WTC11 (cell line): ENCODE measurements around the gene RASGEF1C. TPM values are rescaled to one million over a fixed set of nuclear protein-coding genes. Genes with fewer than 3 reads are reported as not detected.
"Not testable (repeated sequence)": the region's sequence is repeated elsewhere in the genome, so short reads cannot be mapped to it uniquely, and the experiment has no call there.

Experiments
- ATAC-seq: fragments of 200-7000 bp; cut with Tn5 transposase; 2 replicates; pipeline ENCODE4 v1.10.0; 2021; ENCODE audit warnings: mild to moderate bottlenecking, moderate library complexity
- CTCF ChIA-PET: fragments of 300-600 bp; sonication (Branson Sonifier 250); formaldehyde crosslinking; loops from one replicate; lab custom pipeline; 2021; ENCODE audit warnings: antibody characterized with exemption; lab: Charles Lee
- POLR2A ChIA-PET: fragments of 350-600 bp; sonication (Branson Sonifier 250); formaldehyde crosslinking; loops from one replicate; lab custom pipeline; 2021; ENCODE audit warnings: antibody characterized with exemption; lab: Charles Lee
- DNase-seq: peaks from one replicate; pipeline ENCODE4 v3.0.0; 2021; ENCODE audit warnings: low spot score
- H3K27ac Mint-ChIP-seq: 2 replicates; pipeline ENCODE4 v1.8.0; 2021; ENCODE audit warnings: mixed read lengths
- H3K27me3 Mint-ChIP-seq: 2 replicates; pipeline ENCODE4 v1.8.0; 2021; ENCODE audit warnings: low read depth, mild to moderate bottlenecking, moderate library complexity, mixed read lengths
- H3K36me3 Mint-ChIP-seq: 2 replicates; pipeline ENCODE4 v1.8.0; 2021; ENCODE audit warnings: mixed read lengths
- H3K4me1 Mint-ChIP-seq: 2 replicates; pipeline ENCODE4 v1.8.0; 2022; ENCODE audit warnings: mixed read lengths
- H3K4me3 Mint-ChIP-seq: 2 replicates; pipeline ENCODE4 v1.8.0; 2021; ENCODE audit warnings: mild to moderate bottlenecking, moderate library complexity, mixed read lengths
- H3K9me3 Mint-ChIP-seq: 2 replicates; pipeline ENCODE4 v1.8.0; 2021; ENCODE audit warnings: mixed read lengths
- FOXP1 ChIP-seq: sonication (generic); formaldehyde crosslinking; IDR thresholded peaks from 2 replicates; pipeline ENCODE4 v1.8.0; 2022; ENCODE audit warnings: missing genetic modification reagents, mild to moderate bottlenecking, moderate library complexity, borderline replicate concordance
- NR1H2 ChIP-seq: sonication (generic); formaldehyde crosslinking; IDR thresholded peaks from 2 replicates; pipeline ENCODE4 v1.9.0; 2021; ENCODE audit warnings: mild to moderate bottlenecking, moderate library complexity, missing genetic modification reagents
- SP1 ChIP-seq: sonication (generic); formaldehyde crosslinking; conservative IDR thresholded peaks from 2 replicates; pipeline ENCODE4 v1.8.1; 2022; ENCODE audit warnings: missing genetic modification reagents
- TCF7 ChIP-seq: sonication (generic); formaldehyde crosslinking; IDR thresholded peaks from 2 replicates; pipeline ENCODE4 v1.8.0; 2022; ENCODE audit warnings: mild to moderate bottlenecking, low read depth, missing genetic modification reagents, moderate library complexity
- ZBTB21 ChIP-seq: sonication (generic); formaldehyde crosslinking; IDR thresholded peaks from 2 replicates; pipeline ENCODE4 v1.8.1; 2023; ENCODE audit warnings: mild to moderate bottlenecking, missing genetic modification reagents, borderline replicate concordance
- ZNF138 ChIP-seq: sonication (generic); formaldehyde crosslinking; conservative IDR thresholded peaks from 2 replicates; pipeline ENCODE4 v1.8.1; 2022; ENCODE audit warnings: mild to moderate bottlenecking, moderate library complexity, missing genetic modification reagents
- ZNF416 ChIP-seq: fragments of 250-450 bp; sonication (Bioruptor Pico); IDR thresholded peaks from 2 replicates; pipeline ENCODE4 v1.9.0; 2021; ENCODE audit warnings: mild to moderate bottlenecking, inconsistent platforms
- ZNF423 ChIP-seq: fragments of 250-450 bp; sonication (Bioruptor Pico); IDR thresholded peaks from 2 replicates; pipeline ENCODE4 v2.1.2; 2022; ENCODE audit warnings: mild to moderate bottlenecking, moderate library complexity
- total RNA-seq: library from RNA; stranded (reverse); gene quantifications from 3 replicates; pipeline ENCODE4 v1.2.3, GENCODE V29; 2021
- TF ChIP-seq, protein P1 (sequence below): sonication (generic); formaldehyde crosslinking; IDR thresholded peaks from 2 replicates; pipeline ENCODE4 v1.8.1; 2023; ENCODE audit warnings: mild to moderate bottlenecking, missing genetic modification reagents, moderate library complexity
- TF ChIP-seq, protein P2 (sequence below): fragments of 250-450 bp; sonication (Bioruptor Pico); IDR thresholded peaks from 2 replicates; pipeline ENCODE4 v1.9.0; 2021; ENCODE audit warnings: mild to moderate bottlenecking
- TF ChIP-seq, protein P3 (sequence below): fragments of 200-600 bp; IDR thresholded peaks from 2 replicates; pipeline ENCODE4 v1.8.0; 2022; ENCODE audit warnings: antibody characterized with exemption
- TF ChIP-seq, protein P4 (sequence below): sonication (generic); formaldehyde crosslinking; IDR thresholded peaks from 2 replicates; pipeline ENCODE4 v1.8.1; 2023; ENCODE audit warnings: mild to moderate bottlenecking, moderate library complexity, missing genetic modification reagents
- TF ChIP-seq, protein P5 (sequence below): sonication (generic); formaldehyde crosslinking; IDR thresholded peaks from 2 replicates; pipeline ENCODE4 v1.8.0; 2022; ENCODE audit warnings: mild to moderate bottlenecking, missing genetic modification reagents
- TF ChIP-seq, protein P6 (sequence below): sonication (generic); formaldehyde crosslinking; IDR thresholded peaks from 2 replicates; pipeline ENCODE4 v1.8.0; 2023; ENCODE audit warnings: missing genetic modification reagents, mild to moderate bottlenecking, borderline replicate concordance

RASGEF1C gene
- total RNA-seq, 1 experiment from 2014 or later, result 0.96 TPM

DNA sequence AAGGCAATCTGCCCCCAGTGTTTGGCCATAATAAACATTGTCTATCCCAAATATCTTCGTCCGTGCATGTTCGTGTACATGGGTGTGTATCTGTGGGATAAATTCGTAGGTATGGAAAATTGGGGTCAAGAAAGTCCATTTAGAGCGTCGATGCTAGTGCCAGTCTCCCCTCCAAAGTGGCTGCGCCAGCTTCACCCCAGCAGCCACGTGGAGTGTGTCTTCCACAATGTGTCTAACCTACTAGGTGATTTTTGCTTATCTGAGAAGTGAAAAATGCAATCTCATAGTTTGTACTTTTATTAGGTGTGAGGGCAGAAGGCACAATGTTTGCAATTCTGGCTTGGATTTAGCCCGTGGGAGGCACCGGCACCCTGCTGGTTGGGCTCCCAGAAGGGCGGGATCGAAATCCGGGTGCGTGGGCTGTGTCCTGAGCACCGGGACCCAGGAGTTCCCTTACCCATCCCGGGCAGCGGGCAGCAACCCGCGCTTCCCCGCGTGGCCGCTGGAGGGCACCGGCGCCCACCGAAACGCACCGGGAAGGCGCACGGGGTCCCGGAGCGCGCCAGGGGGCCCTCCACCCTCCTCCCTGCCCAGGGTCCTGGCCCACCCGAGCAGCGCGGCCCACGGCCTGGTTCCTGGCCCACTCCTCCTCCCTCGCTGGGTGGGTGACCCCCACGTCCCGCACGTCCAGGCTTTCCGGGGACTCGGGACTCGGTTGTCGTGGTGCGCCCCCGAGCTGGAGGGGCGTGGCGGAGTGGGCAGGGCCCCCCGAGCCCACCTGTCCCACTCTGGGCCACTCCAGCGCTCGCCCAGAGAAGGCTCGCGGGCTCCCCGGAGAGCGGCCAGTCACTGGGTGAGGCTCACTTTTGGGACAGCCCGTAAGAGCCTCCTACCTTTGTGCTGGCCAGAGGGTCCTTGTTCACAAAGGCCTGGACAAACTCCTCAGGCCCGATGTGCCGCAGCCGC, 82.0 kb downstream of the RASGEF1C start:
- Mint-ChIP-seq H3K4me3 (no peak overlapping the region), H3K27ac (no peak overlapping the region), H3K27me3 (peaks cover 3% of the 10 kb centered on the region; the same call in 1 of the 2 replicates), H3K9me3 (no peaks in the 10 kb centered on the region), H3K36me3 (no peaks in the 10 kb centered on the region), H3K4me1 (peaks cover 6% of the 10 kb centered on the region)
- peak; percentile 77 for ATAC-seq
- peak; percentile 69 for DNase-seq
- ChIA-PET CTCF (interaction anchor here (1.0 to 1.9 kb wide), 7 partner anchors 10 to 189 kb away, joined by 3 to 14 read pairs (median 5); partner anchors contain the start of gene RASGEF1C), POLR2A (no interaction called here)
- TF ChIP-seq, protein P1, sequence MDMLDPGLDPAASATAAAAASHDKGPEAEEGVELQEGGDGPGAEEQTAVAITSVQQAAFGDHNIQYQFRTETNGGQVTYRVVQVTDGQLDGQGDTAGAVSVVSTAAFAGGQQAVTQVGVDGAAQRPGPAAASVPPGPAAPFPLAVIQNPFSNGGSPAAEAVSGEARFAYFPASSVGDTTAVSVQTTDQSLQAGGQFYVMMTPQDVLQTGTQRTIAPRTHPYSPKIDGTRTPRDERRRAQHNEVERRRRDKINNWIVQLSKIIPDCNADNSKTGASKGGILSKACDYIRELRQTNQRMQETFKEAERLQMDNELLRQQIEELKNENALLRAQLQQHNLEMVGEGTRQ (CRISPR knock-in tag), result 0 out of 2 replicates have a peak, but pooled peaks have one; percentile 8
- TF ChIP-seq TCF7 (CRISPR knock-in tag), result no peak
- 0 out of 2 replicates have a peak, but pooled peaks have one; percentile 62 for TF ChIP-seq ZNF138 (CRISPR knock-in tag)
- TF ChIP-seq FOXP1 (CRISPR knock-in tag), result no peak
- 0 out of 2 replicates have a peak, but pooled peaks have one; percentile 37 for TF ChIP-seq NR1H2 (CRISPR knock-in tag)
- TF ChIP-seq, protein P2, sequence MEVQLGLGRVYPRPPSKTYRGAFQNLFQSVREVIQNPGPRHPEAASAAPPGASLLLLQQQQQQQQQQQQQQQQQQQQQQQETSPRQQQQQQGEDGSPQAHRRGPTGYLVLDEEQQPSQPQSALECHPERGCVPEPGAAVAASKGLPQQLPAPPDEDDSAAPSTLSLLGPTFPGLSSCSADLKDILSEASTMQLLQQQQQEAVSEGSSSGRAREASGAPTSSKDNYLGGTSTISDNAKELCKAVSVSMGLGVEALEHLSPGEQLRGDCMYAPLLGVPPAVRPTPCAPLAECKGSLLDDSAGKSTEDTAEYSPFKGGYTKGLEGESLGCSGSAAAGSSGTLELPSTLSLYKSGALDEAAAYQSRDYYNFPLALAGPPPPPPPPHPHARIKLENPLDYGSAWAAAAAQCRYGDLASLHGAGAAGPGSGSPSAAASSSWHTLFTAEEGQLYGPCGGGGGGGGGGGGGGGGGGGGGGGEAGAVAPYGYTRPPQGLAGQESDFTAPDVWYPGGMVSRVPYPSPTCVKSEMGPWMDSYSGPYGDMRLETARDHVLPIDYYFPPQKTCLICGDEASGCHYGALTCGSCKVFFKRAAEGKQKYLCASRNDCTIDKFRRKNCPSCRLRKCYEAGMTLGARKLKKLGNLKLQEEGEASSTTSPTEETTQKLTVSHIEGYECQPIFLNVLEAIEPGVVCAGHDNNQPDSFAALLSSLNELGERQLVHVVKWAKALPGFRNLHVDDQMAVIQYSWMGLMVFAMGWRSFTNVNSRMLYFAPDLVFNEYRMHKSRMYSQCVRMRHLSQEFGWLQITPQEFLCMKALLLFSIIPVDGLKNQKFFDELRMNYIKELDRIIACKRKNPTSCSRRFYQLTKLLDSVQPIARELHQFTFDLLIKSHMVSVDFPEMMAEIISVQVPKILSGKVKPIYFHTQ (CRISPR knock-in tag), result no peak
- TF ChIP-seq, protein P3, sequence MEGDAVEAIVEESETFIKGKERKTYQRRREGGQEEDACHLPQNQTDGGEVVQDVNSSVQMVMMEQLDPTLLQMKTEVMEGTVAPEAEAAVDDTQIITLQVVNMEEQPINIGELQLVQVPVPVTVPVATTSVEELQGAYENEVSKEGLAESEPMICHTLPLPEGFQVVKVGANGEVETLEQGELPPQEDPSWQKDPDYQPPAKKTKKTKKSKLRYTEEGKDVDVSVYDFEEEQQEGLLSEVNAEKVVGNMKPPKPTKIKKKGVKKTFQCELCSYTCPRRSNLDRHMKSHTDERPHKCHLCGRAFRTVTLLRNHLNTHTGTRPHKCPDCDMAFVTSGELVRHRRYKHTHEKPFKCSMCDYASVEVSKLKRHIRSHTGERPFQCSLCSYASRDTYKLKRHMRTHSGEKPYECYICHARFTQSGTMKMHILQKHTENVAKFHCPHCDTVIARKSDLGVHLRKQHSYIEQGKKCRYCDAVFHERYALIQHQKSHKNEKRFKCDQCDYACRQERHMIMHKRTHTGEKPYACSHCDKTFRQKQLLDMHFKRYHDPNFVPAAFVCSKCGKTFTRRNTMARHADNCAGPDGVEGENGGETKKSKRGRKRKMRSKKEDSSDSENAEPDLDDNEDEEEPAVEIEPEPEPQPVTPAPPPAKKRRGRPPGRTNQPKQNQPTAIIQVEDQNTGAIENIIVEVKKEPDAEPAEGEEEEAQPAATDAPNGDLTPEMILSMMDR, result peak; percentile 87
- TF ChIP-seq ZNF423 (CRISPR knock-in tag), result peak; percentile 91
- TF ChIP-seq, protein P4, sequence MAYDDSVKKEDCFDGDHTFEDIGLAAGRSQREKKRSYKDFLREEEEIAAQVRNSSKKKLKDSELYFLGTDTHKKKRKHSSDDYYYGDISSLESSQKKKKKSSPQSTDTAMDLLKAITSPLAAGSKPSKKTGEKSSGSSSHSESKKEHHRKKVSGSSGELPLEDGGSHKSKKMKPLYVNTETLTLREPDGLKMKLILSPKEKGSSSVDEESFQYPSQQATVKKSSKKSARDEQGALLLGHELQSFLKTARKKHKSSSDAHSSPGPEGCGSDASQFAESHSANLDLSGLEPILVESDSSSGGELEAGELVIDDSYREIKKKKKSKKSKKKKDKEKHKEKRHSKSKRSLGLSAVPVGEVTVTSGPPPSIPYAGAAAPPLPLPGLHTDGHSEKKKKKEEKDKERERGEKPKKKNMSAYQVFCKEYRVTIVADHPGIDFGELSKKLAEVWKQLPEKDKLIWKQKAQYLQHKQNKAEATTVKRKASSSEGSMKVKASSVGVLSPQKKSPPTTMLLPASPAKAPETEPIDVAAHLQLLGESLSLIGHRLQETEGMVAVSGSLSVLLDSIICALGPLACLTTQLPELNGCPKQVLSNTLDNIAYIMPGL (CRISPR knock-in tag), result peak; percentile 42; the same call in 1 of the 2 replicates
- TF ChIP-seq, protein P5, sequence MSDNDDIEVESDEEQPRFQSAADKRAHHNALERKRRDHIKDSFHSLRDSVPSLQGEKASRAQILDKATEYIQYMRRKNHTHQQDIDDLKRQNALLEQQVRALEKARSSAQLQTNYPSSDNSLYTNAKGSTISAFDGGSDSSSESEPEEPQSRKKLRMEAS (CRISPR knock-in tag), result peak; percentile 66
- TF ChIP-seq ZNF416 (CRISPR knock-in tag), result 0 out of 2 replicates have a peak, but pooled peaks have one; percentile 12
- TF ChIP-seq, protein P6, sequence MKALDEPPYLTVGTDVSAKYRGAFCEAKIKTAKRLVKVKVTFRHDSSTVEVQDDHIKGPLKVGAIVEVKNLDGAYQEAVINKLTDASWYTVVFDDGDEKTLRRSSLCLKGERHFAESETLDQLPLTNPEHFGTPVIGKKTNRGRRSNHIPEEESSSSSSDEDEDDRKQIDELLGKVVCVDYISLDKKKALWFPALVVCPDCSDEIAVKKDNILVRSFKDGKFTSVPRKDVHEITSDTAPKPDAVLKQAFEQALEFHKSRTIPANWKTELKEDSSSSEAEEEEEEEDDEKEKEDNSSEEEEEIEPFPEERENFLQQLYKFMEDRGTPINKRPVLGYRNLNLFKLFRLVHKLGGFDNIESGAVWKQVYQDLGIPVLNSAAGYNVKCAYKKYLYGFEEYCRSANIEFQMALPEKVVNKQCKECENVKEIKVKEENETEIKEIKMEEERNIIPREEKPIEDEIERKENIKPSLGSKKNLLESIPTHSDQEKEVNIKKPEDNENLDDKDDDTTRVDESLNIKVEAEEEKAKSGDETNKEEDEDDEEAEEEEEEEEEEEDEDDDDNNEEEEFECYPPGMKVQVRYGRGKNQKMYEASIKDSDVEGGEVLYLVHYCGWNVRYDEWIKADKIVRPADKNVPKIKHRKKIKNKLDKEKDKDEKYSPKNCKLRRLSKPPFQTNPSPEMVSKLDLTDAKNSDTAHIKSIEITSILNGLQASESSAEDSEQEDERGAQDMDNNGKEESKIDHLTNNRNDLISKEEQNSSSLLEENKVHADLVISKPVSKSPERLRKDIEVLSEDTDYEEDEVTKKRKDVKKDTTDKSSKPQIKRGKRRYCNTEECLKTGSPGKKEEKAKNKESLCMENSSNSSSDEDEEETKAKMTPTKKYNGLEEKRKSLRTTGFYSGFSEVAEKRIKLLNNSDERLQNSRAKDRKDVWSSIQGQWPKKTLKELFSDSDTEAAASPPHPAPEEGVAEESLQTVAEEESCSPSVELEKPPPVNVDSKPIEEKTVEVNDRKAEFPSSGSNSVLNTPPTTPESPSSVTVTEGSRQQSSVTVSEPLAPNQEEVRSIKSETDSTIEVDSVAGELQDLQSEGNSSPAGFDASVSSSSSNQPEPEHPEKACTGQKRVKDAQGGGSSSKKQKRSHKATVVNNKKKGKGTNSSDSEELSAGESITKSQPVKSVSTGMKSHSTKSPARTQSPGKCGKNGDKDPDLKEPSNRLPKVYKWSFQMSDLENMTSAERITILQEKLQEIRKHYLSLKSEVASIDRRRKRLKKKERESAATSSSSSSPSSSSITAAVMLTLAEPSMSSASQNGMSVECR, result 0 out of 2 replicates have a peak, but pooled peaks have one; percentile 47
- 0 out of 2 replicates have a peak, but pooled peaks have one; percentile 26 for TF ChIP-seq ZBTB21 (CRISPR knock-in tag)
- TF ChIP-seq SP1 (CRISPR knock-in tag), result no peak

DNA sequence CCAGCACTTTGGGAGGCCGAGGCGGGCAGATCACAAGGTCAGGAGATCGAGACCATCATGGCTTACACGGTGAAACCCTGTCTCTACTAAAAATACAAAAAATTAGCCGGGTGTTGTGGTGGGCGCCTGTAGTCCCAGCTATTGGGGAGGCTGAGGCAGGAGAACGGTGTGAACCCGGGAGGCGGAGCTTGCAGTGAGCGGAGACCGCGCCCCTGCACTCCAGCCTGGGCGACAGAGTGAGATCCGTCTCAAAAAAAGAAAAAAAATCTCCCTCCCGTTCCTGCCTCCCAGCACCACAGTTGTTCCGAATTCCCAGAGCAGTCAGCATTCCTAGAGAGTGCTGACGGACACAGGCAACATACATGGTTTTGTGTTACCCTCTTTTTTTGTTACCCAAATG, 82.9 kb downstream of the RASGEF1C start:
- H3K4me1 Mint-ChIP-seq, H3K9me3 Mint-ChIP-seq, POLR2A ChIA-PET, H3K36me3 Mint-ChIP-seq, H3K27ac Mint-ChIP-seq, H3K27me3 Mint-ChIP-seq, DNase-seq, H3K4me3 Mint-ChIP-seq, ATAC-seq: not testable (repeated sequence)
- CTCF ChIA-PET, result interaction anchor here (1.2 kb wide), 1 partner anchor 493 kb away, joined by 3 read pairs; no protein-coding TSS in a partner anchor

DNA sequence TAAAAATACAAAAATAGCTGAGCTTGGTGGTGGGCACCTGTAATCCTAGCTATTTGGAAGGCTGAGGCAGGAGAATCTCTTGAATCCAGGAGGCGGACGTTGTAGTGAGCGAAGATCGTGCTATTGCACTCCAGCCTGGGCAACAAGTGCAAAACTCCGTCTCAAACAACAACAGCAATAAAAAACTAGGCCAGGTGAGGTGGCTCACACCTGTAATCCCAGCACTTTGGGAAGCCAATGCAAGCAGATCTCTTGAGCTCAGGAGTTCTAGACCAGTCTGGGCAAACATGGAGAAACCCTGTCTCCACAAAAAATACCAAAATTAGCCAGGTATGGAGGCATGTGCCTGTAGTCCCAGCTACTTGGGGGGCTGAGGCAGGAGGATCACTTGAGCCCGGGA, 84.3 kb downstream of the RASGEF1C start:
- H3K36me3 Mint-ChIP-seq, H3K27me3 Mint-ChIP-seq, H3K4me3 Mint-ChIP-seq, H3K4me1 Mint-ChIP-seq, POLR2A ChIA-PET, H3K9me3 Mint-ChIP-seq, ATAC-seq, H3K27ac Mint-ChIP-seq, DNase-seq: not testable (repeated sequence)
- CTCF ChIA-PET, result interaction anchor here (1.1 kb wide), 1 partner anchor 33 kb away, joined by 3 read pairs; no protein-coding TSS in a partner anchor
